ENCODE measurements around the gene RAP2C. TPM values are rescaled to one million over a fixed set of nuclear protein-coding genes. Genes with fewer than 3 reads are reported as not detected.
A peak's percentile ranks its signal among the peaks of the same experiment; 100 is the strongest.

The RAP2C gene
- total RNA-seq, 2 experiments from 2014 or later, result 13.8 to 22.1 TPM

DNA sequence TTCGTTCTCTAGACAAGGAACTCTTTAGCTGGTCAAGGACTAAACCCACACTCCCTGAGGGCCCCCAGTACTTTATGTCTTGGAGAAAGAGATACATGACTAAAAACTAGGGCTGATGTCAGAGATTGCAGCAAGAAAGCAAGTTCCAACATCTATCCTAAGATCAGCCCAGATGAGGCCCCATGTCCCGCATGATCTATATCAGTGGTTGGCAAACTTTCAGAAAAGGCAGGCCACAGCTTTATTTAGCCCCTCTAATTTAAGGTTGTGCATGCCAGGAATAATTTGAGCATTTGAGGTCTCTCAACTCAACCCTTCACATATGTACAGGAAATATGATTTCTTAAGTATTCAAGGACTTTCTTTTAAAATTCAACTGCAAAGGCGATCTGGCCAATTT lies 47.4 kb downstream of the RAP2C start:
- intact Hi-C loops (cut with micrococcal nuclease; ENCODE audit: unreplicated experiment), result no loop called here
- no peaks in the 10 kb centered on the region for H4K20me1 ChIP-seq (ENCODE audit: insufficient read depth, low read length)
- no peaks in the 10 kb centered on the region for H3K9me3 ChIP-seq (ENCODE audit: low read length)
- TF ChIP-seq EZH2phosphoT487 (IDR thresholded peaks at IDR 0.05; ENCODE audit: borderline replicate concordance, low read depth, low read length), result no peak
- CTCF ChIA-PET (ENCODE audit: unreplicated experiment), result no interaction called here
- H3K4me1 ChIP-seq (ENCODE audit: insufficient read depth, low read length, poor library complexity, severe bottlenecking), result no peaks in the 10 kb centered on the region
- no peaks in the 10 kb centered on the region for H3K79me2 ChIP-seq (ENCODE audit: insufficient read depth, low read depth, low read length)
- no peaks in the 10 kb centered on the region for H3K9me2 ChIP-seq (ENCODE audit: insufficient read depth, low read length)
- DNase-seq (ENCODE audit: low spot score), result no peak
- no peaks in the 10 kb centered on the region for H3K36me3 ChIP-seq (ENCODE audit: insufficient read depth, low read length)
- no peak overlapping the region for H3K27ac ChIP-seq (ENCODE audit: low read depth, low read length, poor library complexity, severe bottlenecking)
- POLR2A ChIA-PET, result no interaction called here
- no peak overlapping the region for H2AFZ ChIP-seq (ENCODE audit: low read length)
- no peak overlapping the region for H3K4me2 ChIP-seq (ENCODE audit: low read length)
- H3K4me3 ChIP-seq (ENCODE audit: low read depth, low read length, poor library complexity, severe bottlenecking), result no peak overlapping the region
- BruUV-seq (replicated peaks), result no TSS peak

DNA sequence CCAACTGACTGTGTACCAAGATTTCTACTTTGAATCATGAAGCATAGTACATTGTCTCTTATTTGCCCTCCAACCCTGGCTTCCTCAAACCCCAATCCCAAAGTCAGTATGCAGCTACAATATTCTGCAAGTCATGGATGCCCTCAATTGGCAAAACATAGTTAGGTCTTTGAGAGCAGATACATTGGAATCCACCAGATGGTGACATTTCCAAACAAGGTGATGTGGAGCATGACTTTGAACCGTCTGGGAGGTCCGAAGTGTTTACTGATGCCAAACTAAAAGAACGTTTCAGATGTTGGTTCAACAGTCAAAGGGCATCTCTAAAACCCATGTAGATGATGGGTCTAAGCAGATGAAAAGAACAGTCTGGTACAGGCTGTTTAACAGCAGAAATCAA lies 47.8 kb downstream of the RAP2C start:
- Histone ChIP-seq H3K9me2 (ENCODE audit: insufficient read depth, low read length) (no peaks in the 10 kb centered on the region), H3K36me3 (ENCODE audit: insufficient read depth, low read length) (no peaks in the 10 kb centered on the region), H3K4me3 (ENCODE audit: low read depth, low read length, poor library complexity, severe bottlenecking) (no peak overlapping the region), H2AFZ (ENCODE audit: low read length) (no peak overlapping the region), H3K4me2 (ENCODE audit: low read length) (no peak overlapping the region), H4K20me1 (ENCODE audit: insufficient read depth, low read length) (no peaks in the 10 kb centered on the region), H3K9me3 (ENCODE audit: low read length) (no peaks in the 10 kb centered on the region), H3K27ac (ENCODE audit: low read depth, low read length, poor library complexity, severe bottlenecking) (no peak overlapping the region), H3K79me2 (ENCODE audit: insufficient read depth, low read depth, low read length) (no peaks in the 10 kb centered on the region), H3K4me1 (ENCODE audit: insufficient read depth, low read length, poor library complexity, severe bottlenecking) (no peaks in the 10 kb centered on the region)
- intact Hi-C loops (cut with micrococcal nuclease; ENCODE audit: unreplicated experiment), result no loop called here
- CTCF ChIA-PET (ENCODE audit: unreplicated experiment), result no interaction called here
- no peak for TF ChIP-seq CTCF (conservative IDR thresholded peaks at IDR 0.05; ENCODE audit: low read length)
- no peak for TF ChIP-seq EZH2phosphoT487 (IDR thresholded peaks at IDR 0.05; ENCODE audit: borderline replicate concordance, low read depth, low read length)
- POLR2A ChIA-PET, result no interaction called here
- no TSS peak for BruUV-seq (replicated peaks)
- peak; percentile 0 for DNase-seq (ENCODE audit: low spot score)

- no peak for TF ChIP-seq EZH2phosphoT487 (IDR thresholded peaks at IDR 0.05; ENCODE audit: borderline replicate concordance, low read depth, low read length)
- TF ChIP-seq CTCF (conservative IDR thresholded peaks at IDR 0.05; ENCODE audit: low read length), result no peak
- BruUV-seq (replicated peaks), result no TSS peak
- Histone ChIP-seq H3K27ac (ENCODE audit: low read depth, low read length, poor library complexity, severe bottlenecking) (no peak overlapping the region), H4K20me1 (ENCODE audit: insufficient read depth, low read length) (no peaks in the 10 kb centered on the region), H3K4me3 (ENCODE audit: low read depth, low read length, poor library complexity, severe bottlenecking) (no peak overlapping the region), H3K9me2 (ENCODE audit: insufficient read depth, low read length) (no peaks in the 10 kb centered on the region), H3K9me3 (ENCODE audit: low read length) (no peaks in the 10 kb centered on the region), H2AFZ (ENCODE audit: low read length) (no peak overlapping the region), H3K79me2 (ENCODE audit: insufficient read depth, low read depth, low read length) (no peaks in the 10 kb centered on the region), H3K4me1 (ENCODE audit: insufficient read depth, low read length, poor library complexity, severe bottlenecking) (no peaks in the 10 kb centered on the region), H3K36me3 (ENCODE audit: insufficient read depth, low read length) (no peaks in the 10 kb centered on the region), H3K4me2 (ENCODE audit: low read length) (no peak overlapping the region)
- ChIA-PET POLR2A (no interaction called here), CTCF (ENCODE audit: unreplicated experiment) (no interaction called here)
- no peak for DNase-seq (ENCODE audit: low spot score)
- intact Hi-C loops (cut with micrococcal nuclease; ENCODE audit: unreplicated experiment), result no loop called here
Observed at GRCh38 chrX:132169554-132169953, 49.7 kb downstream of the RAP2C start.

All from OCI-LY7 (cell line).